ENCODE measurements around the gene CADPS.

The CADPS gene

GRCh38 chr3:62500556-62501288 lies 374.5 kb downstream of the CADPS start:
- no peak for DNase-seq (ENCODE audit: low spot score)

- DNase-seq (ENCODE audit: low spot score): no peak
Measured at GRCh38 chr3:62497156-62497555, 378.1 kb downstream of the CADPS start.

DNA sequence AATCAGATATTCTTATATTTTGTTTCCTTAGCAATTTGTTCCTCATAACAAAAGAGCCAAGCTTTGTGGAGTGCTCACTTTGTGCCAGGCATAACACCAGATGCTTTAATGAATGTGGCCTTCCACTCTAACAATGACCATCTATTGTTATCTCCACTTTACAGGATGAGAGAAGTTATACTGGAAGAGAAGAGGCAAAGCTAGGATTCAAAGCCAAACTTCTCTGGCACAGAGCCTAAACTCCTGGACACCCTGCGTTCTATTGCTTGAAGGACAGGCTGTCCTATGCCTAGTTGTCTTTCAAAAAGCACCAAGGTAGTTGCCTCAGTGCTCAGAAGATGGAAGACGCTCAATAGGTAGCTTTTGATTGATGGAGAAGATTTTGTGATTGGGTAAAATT lies 378.7 kb downstream of the CADPS start:
- DNase-seq (ENCODE audit: low spot score): no peak

GRCh38 chr3:62493109-62493801 lies 382.0 kb downstream of the CADPS start:
- DNase-seq (ENCODE audit: low spot score): no peak

- no peak for DNase-seq (ENCODE audit: low spot score)
Measured at GRCh38 chr3:62482961-62483360, 392.3 kb downstream of the CADPS start.

DNA sequence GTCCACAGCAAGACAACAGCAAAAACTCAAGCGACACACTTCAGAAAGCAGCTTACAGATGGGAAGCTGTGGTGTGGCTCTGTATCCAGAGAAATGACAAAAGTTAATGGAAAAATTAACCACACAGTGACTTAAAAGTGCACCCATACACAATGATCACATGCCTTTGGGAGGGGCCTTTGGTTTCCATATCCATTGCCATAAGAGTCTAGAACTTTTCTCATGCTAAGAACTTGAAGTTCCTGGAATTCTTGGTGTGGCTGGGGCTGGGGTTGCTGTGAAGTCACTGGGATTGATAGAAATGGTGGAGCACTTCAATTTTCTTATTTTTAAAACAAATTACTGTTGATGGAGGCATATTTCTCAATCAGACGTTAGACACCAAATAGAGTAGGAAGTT lies 393.3 kb downstream of the CADPS start:
- DNase-seq (ENCODE audit: low spot score): no peak

DNA sequence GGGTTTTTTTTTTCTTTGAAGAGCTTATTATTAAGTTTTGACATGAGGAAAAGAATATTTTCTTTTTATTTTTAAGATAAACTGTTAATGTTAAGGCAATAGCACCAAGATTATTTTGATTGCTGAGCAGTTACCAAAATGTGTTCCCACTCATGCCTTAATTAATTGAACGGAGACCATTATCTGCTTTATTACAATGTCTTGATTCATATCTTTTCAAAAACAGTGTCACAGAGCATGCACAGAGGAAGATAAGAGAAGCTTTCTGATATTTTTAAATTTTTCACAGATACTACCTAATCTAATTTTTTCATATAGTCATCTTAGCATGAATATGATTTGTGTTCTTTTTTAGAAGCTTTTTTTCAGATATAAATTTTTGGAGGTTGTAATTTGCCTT lies 395.2 kb downstream of the CADPS start:
- DNase-seq (ENCODE audit: low spot score): no peak

GRCh38 chr3:62479326-62479725 lies 395.9 kb downstream of the CADPS start:
- DNase-seq (ENCODE audit: low spot score): no peak

DNA sequence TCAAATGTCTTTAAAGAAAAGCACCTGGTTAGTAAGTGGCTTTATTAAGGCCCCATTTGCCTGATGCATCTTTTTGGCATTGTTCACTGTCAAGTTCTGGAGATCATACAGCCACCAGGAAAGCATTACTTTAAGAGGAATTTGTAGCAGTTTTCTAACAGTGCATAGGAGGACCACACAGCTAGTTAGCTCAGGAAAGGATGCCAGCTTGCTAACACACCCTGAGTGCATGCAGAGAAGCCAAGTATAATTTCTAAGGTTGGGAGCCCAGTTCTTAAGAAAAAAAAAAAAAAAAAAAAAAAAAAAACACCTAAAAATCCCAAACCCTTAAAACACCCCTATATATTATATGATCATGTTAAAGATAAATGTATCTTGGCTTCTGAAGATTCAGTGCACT lies 399.9 kb downstream of the CADPS start:
- no peak for DNase-seq (ENCODE audit: low spot score)

DNA sequence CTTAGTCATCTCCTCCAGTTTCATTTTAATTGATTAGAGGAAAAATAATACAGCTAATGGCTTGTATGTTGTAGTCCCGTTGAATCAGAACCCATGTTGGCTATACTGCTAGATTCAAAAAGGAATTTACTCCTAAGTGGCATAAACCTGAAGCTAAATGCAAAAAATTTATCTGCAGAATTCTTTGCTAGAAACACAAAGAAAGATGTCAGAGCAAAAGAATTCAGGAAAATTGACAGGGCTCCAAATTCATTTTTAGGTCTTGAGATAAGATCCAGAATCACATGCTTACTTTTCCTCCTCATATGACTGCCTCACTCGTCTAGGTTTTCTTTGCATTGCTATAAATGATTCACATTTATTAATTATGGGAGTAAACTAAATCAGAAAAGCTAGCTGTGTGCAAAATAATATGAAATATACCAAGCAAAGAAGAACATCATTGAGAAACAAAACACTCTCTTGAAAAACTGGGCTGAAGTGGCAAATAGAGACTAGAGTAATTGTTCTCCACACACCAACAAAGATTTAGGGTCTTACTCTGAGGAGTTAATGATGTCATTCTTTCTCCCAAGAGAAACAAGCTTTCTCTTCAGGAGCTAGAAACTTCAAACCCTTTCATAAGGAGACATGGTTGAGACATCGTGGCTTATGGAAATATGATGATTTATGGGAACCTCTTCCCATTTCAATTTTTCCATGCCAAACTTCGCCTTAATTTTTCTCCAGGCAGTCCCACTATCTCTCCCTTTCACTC lies 407.1 kb downstream of the CADPS start:
- no peak for DNase-seq (ENCODE audit: low spot score)

- no peak for DNase-seq (ENCODE audit: low spot score)
Measured at GRCh38 chr3:62462788-62463187, 412.4 kb downstream of the CADPS start.

DNA sequence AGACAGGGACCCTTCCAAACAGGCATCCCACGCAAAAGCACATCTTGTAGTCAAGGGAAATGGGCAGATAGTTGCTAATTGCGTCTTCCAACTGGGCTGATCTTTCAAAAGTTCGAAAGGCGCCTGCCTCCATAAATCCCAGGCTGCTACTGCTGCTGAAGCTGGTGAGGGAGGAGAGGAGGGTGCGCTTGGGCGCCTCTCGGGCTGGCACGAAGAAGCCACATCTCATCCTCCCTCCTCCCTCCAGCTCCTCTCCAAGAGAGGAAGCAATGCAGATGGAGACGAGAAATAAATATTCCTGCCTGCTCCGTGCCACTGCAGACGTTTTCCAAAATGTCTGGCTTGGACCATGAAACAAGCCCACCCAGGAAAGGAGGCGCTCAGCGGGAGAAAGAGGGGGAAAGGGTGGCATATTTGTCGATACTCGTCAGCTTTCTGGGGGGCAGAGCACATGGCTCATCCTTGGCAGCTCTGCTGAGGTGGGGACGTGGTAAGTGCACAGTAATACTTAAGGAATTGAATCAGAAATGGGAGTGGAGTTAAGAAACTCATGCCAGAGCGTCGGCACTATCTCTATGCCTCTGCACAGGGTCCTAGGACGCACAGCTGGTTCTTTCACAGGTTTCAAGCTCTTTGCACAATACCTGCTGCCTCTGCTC lies 413.0 kb downstream of the CADPS start:
- DNase-seq (ENCODE audit: low spot score): no peak

DNA sequence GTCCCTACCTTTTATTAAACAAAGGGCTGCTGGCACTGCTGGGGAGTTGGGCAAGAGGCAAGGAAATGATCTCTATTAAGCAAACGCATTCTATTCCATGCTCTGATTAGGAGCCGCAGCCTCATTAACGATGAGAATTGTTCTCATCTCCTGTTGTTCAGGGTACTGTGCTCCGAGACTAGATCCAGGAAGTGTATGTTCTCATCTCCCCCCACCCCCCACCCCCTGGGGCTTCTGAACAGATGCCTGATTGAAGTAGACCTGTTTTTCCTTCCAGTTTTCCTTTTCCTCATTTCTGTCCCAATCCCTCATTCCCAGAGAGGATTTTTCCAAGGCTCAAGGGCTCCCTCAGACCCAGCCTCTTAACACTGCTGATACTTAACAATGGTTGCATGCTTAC lies 420.3 kb downstream of the CADPS start:
- DNase-seq (ENCODE audit: low spot score): no peak

DNA sequence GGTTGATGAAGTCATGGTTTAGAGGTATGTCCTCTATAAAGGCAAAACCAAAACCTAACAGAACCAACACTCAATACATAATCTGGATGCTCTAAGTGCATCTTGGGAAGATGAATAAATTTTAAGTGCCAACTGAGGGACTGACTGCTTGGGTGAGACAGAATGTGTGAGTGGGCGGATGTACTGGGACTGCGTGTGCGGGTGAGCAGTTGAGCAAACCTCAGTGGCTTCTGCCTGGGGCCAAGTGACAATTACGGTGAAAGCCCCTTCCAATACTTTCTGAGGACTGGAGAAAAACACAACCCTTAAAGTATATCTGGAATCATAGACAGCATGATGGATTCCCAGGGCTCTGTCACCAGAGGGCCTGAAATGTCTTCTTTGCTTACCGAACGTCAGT lies 421.8 kb downstream of the CADPS start:
- DNase-seq (ENCODE audit: low spot score): no peak

DNA sequence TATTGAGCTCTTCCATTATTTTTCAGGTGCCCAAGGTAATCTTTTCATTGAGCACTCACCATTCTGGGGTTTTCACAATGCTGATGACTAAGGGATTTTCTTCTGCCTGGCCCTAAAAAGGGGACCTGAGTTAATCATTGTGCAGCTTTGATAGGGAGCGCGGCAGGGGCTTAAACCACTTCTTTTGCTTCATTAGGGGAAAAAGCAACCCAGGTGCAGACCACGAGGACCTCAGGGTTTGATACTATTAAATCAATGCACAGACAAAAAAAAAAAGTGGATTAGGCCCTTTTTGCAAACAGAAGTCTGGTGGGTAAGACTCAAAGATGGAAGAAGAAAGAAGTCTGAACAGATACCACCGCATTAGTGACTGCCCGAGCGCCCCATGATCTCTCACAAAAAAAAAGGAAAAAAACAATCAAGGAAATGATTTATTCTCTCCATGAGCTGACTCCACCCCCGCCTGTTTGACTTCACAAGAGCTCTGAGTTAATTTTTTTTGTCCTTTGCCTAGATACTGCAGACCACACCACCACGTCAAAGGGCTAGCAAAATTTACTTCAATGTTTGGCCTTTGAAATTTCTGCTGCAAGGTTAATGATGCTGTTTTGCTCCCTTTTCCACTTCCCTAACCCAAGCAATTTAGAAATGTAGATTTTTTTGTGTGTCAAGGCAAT lies 423.9 kb downstream of the CADPS start:
- no peak for DNase-seq (ENCODE audit: low spot score)

DNA sequence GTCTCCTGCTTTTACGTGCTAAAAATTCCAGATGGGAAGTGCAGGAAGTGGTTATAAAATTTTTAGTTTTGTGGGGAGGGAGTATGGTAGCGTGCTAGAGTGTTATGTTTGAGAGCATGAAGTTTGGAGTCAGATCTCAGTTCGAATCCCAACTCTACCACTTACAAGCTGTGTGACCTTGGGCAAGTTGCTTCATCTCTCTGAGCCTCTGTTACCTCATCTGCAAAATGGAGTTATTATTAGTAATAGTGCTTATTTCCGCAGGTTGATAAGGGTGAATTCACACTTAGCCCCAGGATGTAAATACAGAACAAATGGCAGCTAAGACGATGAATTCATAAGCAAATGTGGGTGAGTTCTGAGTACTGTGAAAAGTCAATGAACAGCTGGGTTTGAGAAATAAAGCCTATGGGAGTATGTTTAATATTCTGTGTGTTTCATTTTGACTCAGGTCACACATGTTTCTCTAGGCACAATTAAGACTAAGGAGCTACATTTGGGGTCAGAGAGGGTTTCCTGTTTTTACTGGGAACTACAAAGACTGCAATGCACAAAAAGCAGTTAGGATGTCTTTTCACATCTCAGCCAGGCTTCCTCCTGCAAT lies 428.8 kb downstream of the CADPS start:
- no peak for DNase-seq (ENCODE audit: low spot score)

DNA sequence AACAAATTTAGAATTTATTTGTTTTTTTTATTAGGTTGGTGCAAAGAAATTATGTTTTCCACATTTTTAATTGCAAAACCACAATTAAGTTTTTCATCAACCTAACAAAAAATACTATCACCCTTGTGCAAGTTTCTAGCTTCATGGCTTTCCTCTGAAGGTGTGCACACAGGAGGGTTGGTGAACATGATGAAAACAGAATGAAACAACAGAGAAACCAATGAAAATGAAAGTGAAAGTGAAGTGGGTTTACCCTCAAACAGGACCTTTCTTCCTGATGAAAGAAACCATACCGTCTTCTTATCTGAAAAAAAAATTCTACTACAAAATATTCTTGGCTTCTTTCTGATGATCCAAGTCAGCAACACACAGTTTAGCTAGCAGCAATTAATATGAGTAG lies 429.9 kb downstream of the CADPS start:
- no peak for DNase-seq (ENCODE audit: low spot score)

DNA sequence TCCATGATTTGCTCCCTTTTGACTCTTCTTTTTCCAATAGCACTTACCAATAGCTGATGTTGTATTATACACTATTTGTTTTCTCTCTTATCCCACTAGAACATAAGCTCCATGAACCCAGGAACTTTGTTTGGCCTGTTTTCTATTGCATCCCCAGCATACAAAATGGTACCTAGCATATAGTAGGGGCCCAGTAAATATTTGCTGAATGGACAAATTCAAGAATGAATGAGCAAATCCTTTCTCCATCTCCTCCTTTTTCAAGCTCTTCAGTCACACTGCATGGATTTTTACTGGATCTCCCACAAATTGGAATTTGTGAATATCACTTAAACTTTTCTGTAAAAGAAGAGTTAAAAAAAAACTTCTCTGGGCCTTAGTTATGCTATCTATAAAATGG lies 435.2 kb downstream of the CADPS start:
- DNase-seq (ENCODE audit: low spot score): no peak

DNA sequence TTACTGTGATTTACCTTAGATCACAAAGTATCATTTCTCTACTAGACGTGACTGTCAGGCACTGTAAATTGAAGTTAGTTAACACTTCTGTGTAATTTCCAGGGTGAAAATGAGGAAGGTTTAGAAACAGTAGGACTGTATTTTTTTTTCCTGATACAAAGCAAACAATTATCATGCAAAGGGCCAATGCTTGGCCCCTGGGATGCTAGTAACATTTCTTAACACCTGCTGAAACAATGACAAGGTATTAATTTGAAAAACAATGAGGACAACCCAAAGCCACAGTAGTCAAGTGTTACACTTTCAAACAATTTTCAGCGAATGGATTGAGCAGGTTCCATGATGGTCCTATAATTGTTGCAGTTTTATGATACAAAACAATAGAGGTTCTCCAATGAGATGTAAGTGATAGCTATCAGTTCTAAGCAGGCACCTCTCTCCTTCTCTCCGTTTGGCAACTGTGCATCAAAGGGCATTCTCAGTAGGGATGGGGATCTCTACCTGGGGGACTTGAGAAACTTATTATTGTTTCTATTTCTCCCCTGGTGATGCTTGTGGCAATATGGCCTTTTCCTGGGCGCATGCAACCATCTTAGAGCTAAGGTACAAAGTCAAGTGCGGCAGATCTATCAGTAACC lies 435.9 kb downstream of the CADPS start:
- DNase-seq (ENCODE audit: low spot score): no peak

GRCh38 chr3:62436785-62437184 lies 438.4 kb downstream of the CADPS start:
- no peak for DNase-seq (ENCODE audit: low spot score)

DNA sequence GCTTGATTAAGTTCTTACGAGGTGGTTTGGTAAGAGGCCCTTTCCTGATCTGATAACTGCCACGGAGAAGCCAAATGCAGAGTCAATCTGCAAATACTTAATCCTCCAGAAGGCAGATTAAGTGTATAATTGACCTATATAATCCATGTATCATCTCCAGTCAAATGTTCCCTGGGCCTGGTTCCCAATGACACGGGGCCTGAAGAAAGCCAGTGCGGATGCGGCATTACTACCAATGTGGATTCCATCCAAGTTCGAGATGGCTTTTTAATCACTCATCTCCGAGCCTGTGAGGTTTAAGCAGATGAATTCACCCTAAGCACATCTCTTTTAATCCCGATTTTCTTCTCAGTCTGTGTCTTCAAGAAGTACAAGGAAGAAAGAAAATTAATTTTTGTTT lies 441.8 kb downstream of the CADPS start:
- DNase-seq (ENCODE audit: low spot score): no peak
